GM23248 (cell line): ENCODE data around the gene EIF5. TPM values are rescaled to one million over a fixed set of nuclear protein-coding genes. Genes with fewer than 3 reads are reported as not detected.

ENCODE experiments used
- DNase-seq: peaks from one replicate; pipeline ENCODE4 v3.0.0-alpha.2; 2015
- H2AFZ ChIP-seq: fragments of 200-600 bp; sonication (generic); 2 replicates; pipeline ENCODE4 v1.6.1; 2016; ENCODE audit warnings: antibody characterized with exemption
- H3F3A ChIP-seq: fragments of 200-600 bp; sonication (generic); 2 replicates; pipeline ENCODE4 v1.6.1; 2016; ENCODE audit warnings: mild to moderate bottlenecking, antibody characterized with exemption, mixed run types; ENCODE audit not compliant: insufficient read depth
- H3K27ac ChIP-seq: fragments of 200-600 bp; sonication (generic); 2 replicates; pipeline ENCODE4 v1.5.1; 2016; ENCODE audit warnings: mild to moderate bottlenecking
- H3K27me3 ChIP-seq: fragments of 200-600 bp; sonication (generic); replicated peaks from 2 replicates; pipeline ENCODE4 v1.6.1; 2016; ENCODE audit warnings: mild to moderate bottlenecking; ENCODE audit not compliant: insufficient read depth
- H3K36me3 ChIP-seq: fragments of 200-600 bp; sonication (generic); 2 replicates; pipeline ENCODE4 v1.6.1; 2016; ENCODE audit warnings: low read depth, mild to moderate bottlenecking
- H3K4me1 ChIP-seq: fragments of 200-600 bp; sonication (generic); 2 replicates; pipeline ENCODE4 v1.6.1; 2016; ENCODE audit warnings: mild to moderate bottlenecking; ENCODE audit not compliant: insufficient read depth
- H3K4me2 ChIP-seq: fragments of 200-600 bp; sonication (generic); one replicate; pipeline ENCODE4 v1.6.1; 2016; ENCODE audit warnings: mild to moderate bottlenecking; ENCODE audit not compliant: unreplicated experiment
- H3K4me3 ChIP-seq: fragments of 200-600 bp; sonication (generic); 2 replicates; pipeline ENCODE4 v1.5.1; 2016; ENCODE audit warnings: mild to moderate bottlenecking
- H3K79me2 ChIP-seq: fragments of 200-600 bp; sonication (generic); 2 replicates; pipeline ENCODE4 v1.6.1; 2016; ENCODE audit warnings: mild to moderate bottlenecking; ENCODE audit not compliant: insufficient read depth
- H3K9ac ChIP-seq: fragments of 200-600 bp; sonication (generic); 2 replicates; pipeline ENCODE4 v1.6.1; 2016; ENCODE audit warnings: mild to moderate bottlenecking
- H3K9me2 ChIP-seq: fragments of 200-600 bp; sonication (generic); 2 replicates; pipeline ENCODE4 v1.6.1; 2016; ENCODE audit warnings: mixed run types, mild to moderate bottlenecking, moderate library complexity; ENCODE audit not compliant: insufficient read depth
- H3K9me3 ChIP-seq: fragments of 200-600 bp; sonication (generic); one replicate; pipeline ENCODE4 v1.6.1; 2017; ENCODE audit warnings: low read depth
- H4K20me1 ChIP-seq: fragments of 200-600 bp; sonication (generic); 2 replicates; pipeline ENCODE4 v1.6.0; 2016; ENCODE audit not compliant: insufficient read depth
- EZH2 ChIP-seq: fragments of 200-600 bp; sonication (generic); IDR thresholded peaks from 2 replicates; pipeline ENCODE4 v1.6.1; 2018; ENCODE audit warnings: antibody characterized with exemption, mild to moderate bottlenecking; ENCODE audit not compliant: insufficient read depth, poor library complexity, severe bottlenecking
- EZH2phosphoT487 ChIP-seq: fragments of 200-600 bp; sonication (generic); IDR thresholded peaks from 2 replicates; pipeline ENCODE4 v1.6.1; 2018; ENCODE audit warnings: antibody characterized with exemption, moderate library complexity, mild to moderate bottlenecking, low read depth; ENCODE audit not compliant: insufficient read depth
- WGBS, 2 experiments: methylation state at CpG; one replicate each; pipeline ENCODE4 v1.1.6; 2015 to 2017; ENCODE audit warnings: low lambda C conversion rate in 2 of 2, low coverage in 1 of 2; ENCODE audit errors: missing lambda C conversion rate in 2 of 2; 5-methylcytosine and 5-hydroxymethylcytosine counted together
- in situ Hi-C: fragments of 300-500 bp; cut with MboI; formaldehyde crosslinking; loops from 2 replicates; pipeline ENCODE4 v1.15.0; 2020
- polyA plus RNA-seq: library from polyadenylated mRNA; unstranded; fragments of >200 nt; fragmentation: Nextera tagmentation; extraction: Ambion mirVana; gene quantifications from 2 replicates; pipeline ENCODE4 v1.2.1, GENCODE V29; 2016
- total RNA-seq: library from RNA; depleted of rRNA; stranded (reverse); fragments of >200 nt; shearing (Covaris generic); gene quantifications from 2 replicates; pipeline ENCODE4 v1.2.3, GENCODE V29; 2014

EIF5 gene
- total and polyA plus RNA-seq, 2 experiments from 2014 or later: 133 to 518 TPM

- H3F3A ChIP-seq: no peaks in the 10 kb centered on the region
- no peaks in the 10 kb centered on the region for H3K9me2 ChIP-seq
- H3K4me2 ChIP-seq: no peak overlapping the region
- H3K27me3 ChIP-seq: peaks cover 18% of the 10 kb centered on the region; the same call in 1 of the 2 replicates
- WGBS, 2 experiments: 92 to 93% methylated on average over 3 of the region's 3 CpGs
- H3K9ac ChIP-seq: no peak overlapping the region
- H3K27ac ChIP-seq: no peak overlapping the region
- H2AFZ ChIP-seq: no peak overlapping the region
- in situ Hi-C loops: no loop called here
- no peak for DNase-seq
- H3K4me1 ChIP-seq: 0 out of 2 replicates have a peak, but pooled peaks cover 3% of the 10 kb centered on the region
- no peak overlapping the region for H3K4me3 ChIP-seq
- H3K36me3 ChIP-seq: no peaks in the 10 kb centered on the region
- no peaks in the 10 kb centered on the region for H3K79me2 ChIP-seq
- no peak for TF ChIP-seq EZH2phosphoT487
- no peak for TF ChIP-seq EZH2
- no peaks in the 10 kb centered on the region for H4K20me1 ChIP-seq
- no peaks in the 10 kb centered on the region for H3K9me3 ChIP-seq
Observed at GRCh38 chr14:103290961-103291360, 43.1 kb upstream of the EIF5 start.

GRCh38 chr14:103292426-103293374 lies 41.3 kb upstream of the EIF5 start:
- Histone ChIP-seq H3K36me3 (no peaks in the 10 kb centered on the region), H2AFZ (no peak overlapping the region), H3K27ac (no peak overlapping the region), H3F3A (0 out of 2 replicates have a peak, but pooled peaks cover 5% of the 10 kb centered on the region), H3K9me2 (no peaks in the 10 kb centered on the region), H3K4me2 (no peak overlapping the region), H3K9ac (no peak overlapping the region), H3K27me3 (peaks cover 14% of the 10 kb centered on the region; the same call in 1 of the 2 replicates), H3K4me3 (no peak overlapping the region), H4K20me1 (no peaks in the 10 kb centered on the region), H3K4me1 (peaks cover 9% of the 10 kb centered on the region; the same call in 1 of the 2 replicates), H3K79me2 (no peaks in the 10 kb centered on the region), H3K9me3 (no peaks in the 10 kb centered on the region)
- TF ChIP-seq EZH2: no peak
- no peak for TF ChIP-seq EZH2phosphoT487
- peak; percentile 77 for DNase-seq
- 22 to 24% methylated on average over 10 of the region's 10 CpGs for WGBS, 2 experiments
- in situ Hi-C loops: no loop called here

- no peaks in the 10 kb centered on the region for H3K9me2 ChIP-seq
- no peaks in the 10 kb centered on the region for H3K36me3 ChIP-seq
- no peak overlapping the region for H3K4me3 ChIP-seq
- peaks cover 14% of the 10 kb centered on the region; the same call in 1 of the 2 replicates for H3K27me3 ChIP-seq
- no peak overlapping the region for H2AFZ ChIP-seq
- H3K79me2 ChIP-seq: no peaks in the 10 kb centered on the region
- in situ Hi-C loops: no loop called here
- 0 out of 2 replicates have a peak, but pooled peaks cover 5% of the 10 kb centered on the region for H3F3A ChIP-seq
- H3K4me1 ChIP-seq: peaks cover 9% of the 10 kb centered on the region; the same call in 1 of the 2 replicates
- DNase-seq: no peak
- WGBS, 2 experiments: 80 to 83% methylated on average over 7 of the region's 7 CpGs
- no peaks in the 10 kb centered on the region for H3K9me3 ChIP-seq
- no peak overlapping the region for H3K9ac ChIP-seq
- H3K4me2 ChIP-seq: no peak overlapping the region
- no peak for TF ChIP-seq EZH2
- no peaks in the 10 kb centered on the region for H4K20me1 ChIP-seq
- H3K27ac ChIP-seq: no peak overlapping the region
Observed at GRCh38 chr14:103293465-103293864, 40.6 kb upstream of the EIF5 start.

DNA sequence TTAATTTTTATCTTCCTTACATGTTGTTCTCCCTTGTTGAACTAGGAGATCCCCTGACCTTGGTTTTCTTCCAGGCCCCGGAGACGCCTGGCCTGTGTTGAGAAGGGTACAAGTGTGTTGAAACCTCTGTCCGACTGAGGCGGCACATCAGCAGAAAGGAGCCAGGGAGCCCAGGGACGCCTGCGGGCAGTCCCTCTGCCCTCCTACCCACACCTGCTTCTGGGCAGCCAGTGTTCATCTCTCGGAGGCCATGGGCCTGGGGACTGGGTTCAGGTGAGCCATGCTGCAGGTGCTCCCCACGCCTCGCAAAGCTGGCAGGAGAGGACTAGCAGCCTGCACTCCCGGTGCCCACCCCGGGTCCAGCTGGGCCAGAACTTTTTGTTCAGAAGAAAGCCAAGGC lies 39.9 kb upstream of the EIF5 start:
- Histone ChIP-seq H3F3A (0 out of 2 replicates have a peak, but pooled peaks cover 5% of the 10 kb centered on the region), H3K4me2 (no peak overlapping the region), H3K4me1 (peaks cover 9% of the 10 kb centered on the region; the same call in 1 of the 2 replicates), H3K4me3 (no peak overlapping the region), H3K36me3 (no peaks in the 10 kb centered on the region), H3K79me2 (no peaks in the 10 kb centered on the region), H4K20me1 (no peaks in the 10 kb centered on the region), H2AFZ (no peak overlapping the region), H3K9me2 (no peaks in the 10 kb centered on the region), H3K9ac (no peak overlapping the region), H3K27me3 (peaks cover 14% of the 10 kb centered on the region; the same call in 1 of the 2 replicates), H3K9me3 (no peaks in the 10 kb centered on the region), H3K27ac (no peak overlapping the region)
- no peak for DNase-seq
- no peak for TF ChIP-seq EZH2
- no peak for TF ChIP-seq EZH2phosphoT487
- in situ Hi-C loops: no loop called here
- 82 to 88% methylated on average over 11 of the region's 11 CpGs for WGBS, 2 experiments
